ENCODE data around the gene MXI1. TPM values are rescaled to one million over a fixed set of nuclear protein-coding genes. Genes with fewer than 3 reads are reported as not detected.
A peak's percentile ranks its signal among the peaks of the same experiment; 100 is the strongest.

The MXI1 gene
- total and polyA plus RNA-seq, 9 donors = 41.9 to 100 (median 63.5) TPM

- intact Hi-C loops (cut with DNase I) = no loop called here
- no peaks in the 10 kb centered on the region for H3K36me3 ChIP-seq
- 53 to 57% (median 57%) methylated on average over 7 of the region's 7 CpGs for WGBS, 3 donors
- no peak for DNase-seq
- no peaks in the 10 kb centered on the region for H3K9me3 ChIP-seq
- TF ChIP-seq EP300 (IDR thresholded peaks at IDR 0.05) = no peak
- TF ChIP-seq CTCF (IDR thresholded peaks at IDR 0.05) = no peak
- TF ChIP-seq POLR2A (IDR thresholded peaks at IDR 0.05) = no peak
- H3K27me3 ChIP-seq = no peaks in the 10 kb centered on the region
- H3K4me1 ChIP-seq (ENCODE audit: insufficient read depth) = peaks cover 6% of the 10 kb centered on the region
- no peak overlapping the region for H3K4me3 ChIP-seq
- no peak overlapping the region for H3K27ac ChIP-seq
Measured at GRCh38 chr10:110335314-110336064, 128.1 kb downstream of the MXI1 start.

- peak in 3 of 5 donors; percentile 24 to 52 (median 30) for DNase-seq
- Histone ChIP-seq H3K4me3 (no peak overlapping the region), H3K27me3 (no peaks in the 10 kb centered on the region), H3K4me1 (ENCODE audit: insufficient read depth) (peaks cover 6% of the 10 kb centered on the region), H3K9me3 (no peaks in the 10 kb centered on the region), H3K36me3 (no peaks in the 10 kb centered on the region), H3K27ac (peak overlapping the region in 1 of 2 donors; percentile 7)
- intact Hi-C loops (cut with DNase I) = no loop called here
- TF ChIP-seq CTCF (IDR thresholded peaks at IDR 0.05) = no peak
- no peak for TF ChIP-seq POLR2A (IDR thresholded peaks at IDR 0.05)
- TF ChIP-seq EP300 (IDR thresholded peaks at IDR 0.05) = no peak
- 6 to 21% (median 13%) methylated on average over 10 of the region's 10 CpGs for WGBS, 3 donors
Measured at GRCh38 chr10:110336111-110336721, 128.8 kb downstream of the MXI1 start.

Other genes starting within 250 kb of the MXI1 start
- gene ADD3, start 199.6 kb upstream of the MXI1 start, total RNA-seq = 100 to 1,000 TPM in 1 of 7 donors, 10 to 100 TPM in 6; 65.3 to 110 (median 85.5) TPM
- gene ADD3, start 199.6 kb upstream of the MXI1 start, polyA plus RNA-seq = 10 to 100 TPM; 69.6 to 81.0 TPM
- 10 to 100 TPM; 11.7 to 31.9 (median 28.2) TPM for gene SMNDC1, start 97.3 kb downstream of the MXI1 start, total RNA-seq
- gene SMNDC1, start 97.3 kb downstream of the MXI1 start, polyA plus RNA-seq = 10 to 100 TPM; 14.2 to 36.1 TPM